DOHH2 (cell line): ENCODE data around the gene MIEF1.
"Not testable (repeated sequence)": the region's sequence is repeated elsewhere in the genome, so short reads cannot be mapped to it uniquely, and the experiment has no call there.

Experiments
- H3F3A ChIP-seq: fragments of 200-600 bp; sonication (generic), shearing (Covaris generic); 2 replicates; pipeline ENCODE4 v1.6.0; 2016; ENCODE audit warnings: antibody characterized with exemption, mild to moderate bottlenecking; ENCODE audit not compliant: control insufficient read depth, insufficient read depth
- H3K27ac ChIP-seq: fragments of 200-600 bp; sonication (generic); 2 replicates; pipeline ENCODE4 v1.5.1; 2014; ENCODE audit warnings: low read depth, mild to moderate bottlenecking, low read length, moderate library complexity
- H3K27me3 ChIP-seq: fragments of 200-600 bp; sonication (generic); 2 replicates; pipeline ENCODE4 v1.6.1; 2014; ENCODE audit warnings: mild to moderate bottlenecking, low read length, mixed read lengths; ENCODE audit not compliant: control insufficient read depth
- H3K36me3 ChIP-seq: fragments of 200-600 bp; sonication (generic); 2 replicates; pipeline ENCODE4 v1.6.1; 2014; ENCODE audit warnings: mild to moderate bottlenecking, low read length, moderate library complexity, mixed read lengths; ENCODE audit not compliant: control insufficient read depth
- H3K4me1 ChIP-seq: fragments of 200-600 bp; sonication (generic); 2 replicates; pipeline ENCODE4 v1.6.1; 2014; ENCODE audit warnings: mild to moderate bottlenecking, low read length, mixed read lengths; ENCODE audit not compliant: control insufficient read depth
- H3K4me2 ChIP-seq: fragments of 200-600 bp; sonication (generic); 2 replicates; pipeline ENCODE4 v1.6.0; 2014; ENCODE audit warnings: mild to moderate bottlenecking, low read length, moderate library complexity
- H3K4me3 ChIP-seq: fragments of 200-600 bp; sonication (generic); 2 replicates; pipeline ENCODE4 v1.5.1; 2014; ENCODE audit warnings: mild to moderate bottlenecking, low read length, mixed read lengths
- H3K79me2 ChIP-seq: fragments of 200-600 bp; sonication (generic); 2 replicates; pipeline ENCODE4 v1.6.1; 2014; ENCODE audit warnings: mild to moderate bottlenecking, low read length, mixed read lengths; ENCODE audit not compliant: control insufficient read depth
- H3K9me2 ChIP-seq: fragments of 200-600 bp; sonication (generic); replicated peaks from 2 replicates; pipeline ENCODE4 v1.6.1; 2014; ENCODE audit warnings: mild to moderate bottlenecking, low read length, mixed read lengths; ENCODE audit not compliant: control insufficient read depth
- H3K9me3 ChIP-seq: fragments of 200-600 bp; sonication (generic); 2 replicates; pipeline ENCODE4 v1.6.1; 2014; ENCODE audit warnings: antibody characterized with exemption, low read length, mixed read lengths; ENCODE audit not compliant: control insufficient read depth, insufficient read depth
- H4K20me1 ChIP-seq: fragments of 200-600 bp; sonication (generic); 2 replicates; pipeline ENCODE4 v1.6.0; 2014; ENCODE audit warnings: low read depth, mild to moderate bottlenecking, antibody characterized with exemption, low read length, moderate library complexity; ENCODE audit not compliant: control insufficient read depth, insufficient read depth
- EZH2phosphoT487 ChIP-seq: fragments of 200-600 bp; sonication (generic); IDR thresholded peaks from 2 replicates; pipeline ENCODE4 v1.6.1; 2017; ENCODE audit warnings: borderline replicate concordance, mild to moderate bottlenecking, antibody characterized with exemption, low read length, moderate library complexity, mixed read lengths
- TF ChIP-seq, protein P1 (sequence below): fragments of 200-600 bp; sonication (generic); IDR thresholded peaks from one replicate; pipeline ENCODE4 v1.5.1; 2014; ENCODE audit warnings: antibody characterized with exemption, mild to moderate bottlenecking, low read depth, low read length; ENCODE audit not compliant: poor library complexity, severe bottlenecking

The MIEF1 gene

DNA sequence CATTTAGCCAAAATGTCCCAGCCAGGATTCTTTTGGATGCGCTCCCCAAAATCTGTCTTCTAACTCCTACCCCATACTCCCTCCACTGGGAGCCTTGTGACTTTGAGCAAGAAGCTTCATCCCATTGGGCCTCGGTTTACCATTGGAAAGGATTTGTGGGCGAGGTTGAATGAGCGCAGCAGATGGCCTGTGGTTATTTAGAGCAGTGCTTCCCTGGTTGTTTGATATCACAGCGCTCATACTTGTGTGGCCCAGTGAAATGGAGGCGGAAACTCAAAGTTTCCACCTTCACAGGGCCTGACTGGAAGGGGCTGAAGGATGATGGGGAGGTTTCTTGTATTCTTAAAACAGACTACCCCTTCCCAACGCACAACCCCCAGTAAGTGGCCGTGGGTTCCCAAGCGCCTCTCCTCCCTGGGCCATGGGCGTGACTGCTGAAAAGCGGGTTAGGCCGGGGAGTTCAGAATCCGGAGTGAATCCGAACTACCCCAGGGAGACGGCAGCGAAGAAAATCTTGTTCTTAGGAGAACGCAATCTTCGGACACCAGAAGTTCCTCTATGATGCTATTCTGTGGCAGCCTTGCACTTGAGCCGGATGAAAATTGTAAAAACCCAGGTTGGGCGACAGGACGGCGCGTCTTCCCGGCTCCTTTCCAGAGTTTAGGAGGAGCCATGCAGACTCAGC, 17.0 kb downstream of the MIEF1 start:
- Histone ChIP-seq H3K4me1 (peaks cover 60% of the 10 kb centered on the region), H3K27ac (peak overlapping the region; percentile 88), H3K4me2 (peak overlapping the region; percentile 98), H4K20me1 (peaks cover 21% of the 10 kb centered on the region), H3K9me2 (no peaks in the 10 kb centered on the region), H3K27me3 (no peaks in the 10 kb centered on the region), H3K9me3 (no peaks in the 10 kb centered on the region), H3K79me2 (peaks cover 89% of the 10 kb centered on the region), H3K36me3 (peaks cover 93% of the 10 kb centered on the region), H3K4me3 (peak overlapping the region; percentile 86), H3F3A (peaks cover 60% of the 10 kb centered on the region)
- TF ChIP-seq EZH2phosphoT487, result no peak
- TF ChIP-seq, protein P1, sequence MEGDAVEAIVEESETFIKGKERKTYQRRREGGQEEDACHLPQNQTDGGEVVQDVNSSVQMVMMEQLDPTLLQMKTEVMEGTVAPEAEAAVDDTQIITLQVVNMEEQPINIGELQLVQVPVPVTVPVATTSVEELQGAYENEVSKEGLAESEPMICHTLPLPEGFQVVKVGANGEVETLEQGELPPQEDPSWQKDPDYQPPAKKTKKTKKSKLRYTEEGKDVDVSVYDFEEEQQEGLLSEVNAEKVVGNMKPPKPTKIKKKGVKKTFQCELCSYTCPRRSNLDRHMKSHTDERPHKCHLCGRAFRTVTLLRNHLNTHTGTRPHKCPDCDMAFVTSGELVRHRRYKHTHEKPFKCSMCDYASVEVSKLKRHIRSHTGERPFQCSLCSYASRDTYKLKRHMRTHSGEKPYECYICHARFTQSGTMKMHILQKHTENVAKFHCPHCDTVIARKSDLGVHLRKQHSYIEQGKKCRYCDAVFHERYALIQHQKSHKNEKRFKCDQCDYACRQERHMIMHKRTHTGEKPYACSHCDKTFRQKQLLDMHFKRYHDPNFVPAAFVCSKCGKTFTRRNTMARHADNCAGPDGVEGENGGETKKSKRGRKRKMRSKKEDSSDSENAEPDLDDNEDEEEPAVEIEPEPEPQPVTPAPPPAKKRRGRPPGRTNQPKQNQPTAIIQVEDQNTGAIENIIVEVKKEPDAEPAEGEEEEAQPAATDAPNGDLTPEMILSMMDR, result no peak

DNA sequence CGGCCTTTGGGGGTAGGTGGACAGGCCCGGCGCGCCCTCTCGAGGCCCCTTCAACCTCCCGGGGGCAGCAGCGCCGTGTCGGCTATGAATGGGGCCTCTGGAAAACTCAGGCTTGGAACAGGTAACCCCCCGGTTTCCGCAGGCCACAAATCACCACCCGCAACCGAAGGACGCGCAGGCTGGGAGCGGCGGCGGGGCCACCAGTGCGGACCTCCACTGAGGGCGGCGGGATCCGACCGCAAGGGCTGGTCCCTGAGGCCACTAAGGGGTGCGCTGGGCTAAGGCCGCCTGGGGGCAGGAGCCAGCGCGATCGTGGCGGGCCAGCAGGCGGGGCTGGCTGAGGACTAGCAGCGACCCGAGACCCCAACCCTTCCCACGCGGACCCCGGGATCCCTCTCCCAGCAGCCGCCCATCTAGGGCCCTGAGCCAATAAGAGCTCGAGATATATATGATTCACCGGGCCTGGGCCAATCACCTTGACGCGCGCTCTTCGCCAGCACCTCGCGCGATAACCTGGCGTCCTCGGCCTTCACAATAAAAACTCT, 17.7 kb downstream of the MIEF1 start:
- Histone ChIP-seq H3K79me2 (peaks cover 88% of the 10 kb centered on the region), H4K20me1 (peaks cover 19% of the 10 kb centered on the region), H3F3A (peaks cover 64% of the 10 kb centered on the region)

DNA sequence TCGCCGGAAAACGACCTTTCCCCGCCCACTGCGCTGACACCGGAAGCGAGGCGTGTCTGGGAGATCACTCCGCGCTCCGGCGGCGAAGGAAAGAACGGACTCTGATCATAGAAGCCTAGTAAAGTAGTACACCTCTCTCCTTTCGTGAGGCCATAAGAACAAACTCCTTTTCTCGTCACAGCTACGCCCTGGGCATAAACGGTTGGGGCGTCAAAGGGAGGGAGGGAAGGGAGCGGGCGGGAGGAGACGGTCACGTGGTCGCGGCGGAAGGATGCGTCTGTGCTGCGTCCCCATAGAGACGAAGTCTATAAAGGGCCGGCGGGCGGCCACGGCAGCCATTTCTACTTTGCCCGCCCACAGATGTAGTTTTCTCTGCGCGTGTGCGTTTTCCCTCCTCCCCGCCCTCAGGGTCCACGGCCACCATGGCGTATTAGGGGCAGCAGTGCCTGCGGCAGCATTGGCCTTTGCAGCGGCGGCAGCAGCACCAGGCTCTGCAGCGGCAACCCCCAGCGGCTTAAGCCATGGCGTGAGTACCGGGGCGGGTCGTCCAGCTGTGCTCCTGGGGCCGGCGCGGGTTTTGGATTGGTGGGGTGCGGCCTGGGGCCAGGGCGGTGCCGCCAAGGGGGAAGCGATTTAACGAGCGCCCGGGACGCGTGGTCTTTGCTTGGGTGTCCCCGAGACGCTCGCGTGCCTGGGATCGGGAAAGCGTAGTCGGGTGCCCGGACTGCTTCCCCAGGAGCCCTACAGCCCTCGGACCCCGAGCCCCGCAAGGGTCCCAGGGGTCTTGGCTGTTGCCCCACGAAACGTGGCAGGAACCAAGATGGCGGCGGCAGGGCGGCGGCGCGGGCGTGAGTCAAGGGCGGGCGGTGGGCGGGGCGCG, 18.4 kb downstream of the MIEF1 start, which contains the start of gene ATF4:
TSS of gene ATF4 (plus strand) at position 337 of the 880 bp plus-strand sequence. CDS start 884 bp downstream, outside the sequence.
- Histone ChIP-seq H3K36me3 (peaks cover 93% of the 10 kb centered on the region), H3K4me3 (peak within 1 kb of the TSS; percentile 86), H3K9me2 (no peaks in the 10 kb centered on the region), H3K4me2 (peak within 1 kb of the TSS; percentile 98), H3F3A (peaks cover 71% of the 10 kb centered on the region), H4K20me1 (peaks cover 16% of the 10 kb centered on the region), H3K27me3 (no peaks in the 10 kb centered on the region), H3K9me3 (no peaks in the 10 kb centered on the region), H3K79me2 (peaks cover 85% of the 10 kb centered on the region), H3K27ac (peak within 1 kb of the TSS; percentile 88), H3K4me1 (peaks cover 61% of the 10 kb centered on the region)
- TF ChIP-seq, protein P1, result no peak
- TF ChIP-seq EZH2phosphoT487, result no peak

More for the DNA sequence above, 17.7 kb downstream of the MIEF1 start:
- Histone ChIP-seq H3K27ac (peak overlapping the region; percentile 88), H3K9me2 (no peaks in the 10 kb centered on the region), H3K36me3 (peaks cover 93% of the 10 kb centered on the region), H3K4me3 (peak overlapping the region; percentile 86), H3K27me3 (no peaks in the 10 kb centered on the region), H3K4me2 (peak overlapping the region; percentile 98), H3K4me1 (peaks cover 61% of the 10 kb centered on the region), H3K9me3 (no peaks in the 10 kb centered on the region)
- TF ChIP-seq EZH2phosphoT487, result no peak
- TF ChIP-seq, protein P1, result peak; percentile 59

DNA sequence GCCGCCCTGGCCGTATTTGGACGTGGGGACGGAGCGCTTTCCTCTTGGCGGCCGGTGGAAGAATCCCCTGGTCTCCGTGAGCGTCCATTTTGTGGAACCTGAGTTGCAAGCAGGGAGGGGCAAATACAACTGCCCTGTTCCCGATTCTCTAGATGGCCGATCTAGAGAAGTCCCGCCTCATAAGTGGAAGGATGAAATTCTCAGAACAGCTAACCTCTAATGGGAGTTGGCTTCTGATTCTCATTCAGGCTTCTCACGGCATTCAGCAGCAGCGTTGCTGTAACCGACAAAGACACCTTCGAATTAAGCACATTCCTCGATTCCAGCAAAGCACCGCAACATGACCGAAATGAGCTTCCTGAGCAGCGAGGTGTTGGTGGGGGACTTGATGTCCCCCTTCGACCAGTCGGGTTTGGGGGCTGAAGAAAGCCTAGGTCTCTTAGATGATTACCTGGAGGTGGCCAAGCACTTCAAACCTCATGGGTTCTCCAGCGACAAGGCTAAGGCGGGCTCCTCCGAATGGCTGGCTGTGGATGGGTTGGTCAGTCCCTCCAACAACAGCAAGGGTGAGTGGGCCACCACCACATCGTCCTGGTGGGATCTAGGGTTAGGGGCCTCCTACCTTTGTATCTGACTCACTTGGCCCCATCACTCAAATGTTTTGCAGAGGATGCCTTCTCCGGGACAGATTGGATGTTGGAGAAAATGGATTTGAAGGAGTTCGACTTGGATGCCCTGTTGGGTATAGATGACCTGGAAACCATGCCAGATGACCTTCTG, 19.2 kb downstream of the MIEF1 start:
- H3K79me2 ChIP-seq, result peaks cover 79% of the 10 kb centered on the region
- not testable (repeated sequence) for H3K9me3 ChIP-seq, H3K27me3 ChIP-seq, H3K9me2 ChIP-seq
- peak overlapping the region; percentile 98 for H3K4me2 ChIP-seq
- H3K4me1 ChIP-seq, result peaks cover 64% of the 10 kb centered on the region
- peak overlapping the region; percentile 86 for H3K4me3 ChIP-seq
- peaks cover 79% of the 10 kb centered on the region for H3F3A ChIP-seq
- peak overlapping the region; percentile 88 for H3K27ac ChIP-seq
- peaks cover 16% of the 10 kb centered on the region for H4K20me1 ChIP-seq
- H3K36me3 ChIP-seq, result peaks cover 89% of the 10 kb centered on the region

DNA sequence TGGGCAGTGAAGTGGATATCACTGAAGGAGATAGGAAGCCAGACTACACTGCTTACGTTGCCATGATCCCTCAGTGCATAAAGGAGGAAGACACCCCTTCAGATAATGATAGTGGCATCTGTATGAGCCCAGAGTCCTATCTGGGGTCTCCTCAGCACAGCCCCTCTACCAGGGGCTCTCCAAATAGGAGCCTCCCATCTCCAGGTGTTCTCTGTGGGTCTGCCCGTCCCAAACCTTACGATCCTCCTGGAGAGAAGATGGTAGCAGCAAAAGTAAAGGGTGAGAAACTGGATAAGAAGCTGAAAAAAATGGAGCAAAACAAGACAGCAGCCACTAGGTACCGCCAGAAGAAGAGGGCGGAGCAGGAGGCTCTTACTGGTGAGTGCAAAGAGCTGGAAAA, 20.0 kb downstream of the MIEF1 start:
- not testable (repeated sequence) for H3K27me3 ChIP-seq, H3K9me2 ChIP-seq, H3K9me3 ChIP-seq
- H3K4me1 ChIP-seq, result peaks cover 72% of the 10 kb centered on the region
- H3K4me3 ChIP-seq, result peak overlapping the region; percentile 86
- H4K20me1 ChIP-seq, result peaks cover 16% of the 10 kb centered on the region
- peaks cover 87% of the 10 kb centered on the region for H3K36me3 ChIP-seq
- H3K79me2 ChIP-seq, result peaks cover 76% of the 10 kb centered on the region
- peaks cover 77% of the 10 kb centered on the region for H3F3A ChIP-seq
- peak overlapping the region; percentile 98 for H3K4me2 ChIP-seq
- peak overlapping the region; percentile 88 for H3K27ac ChIP-seq
